ENCODE data around the gene SLC29A1. TPM values are rescaled to one million over a fixed set of nuclear protein-coding genes. Genes with fewer than 3 reads are reported as not detected.

The SLC29A1 gene
- total and polyA plus RNA-seq, 9 of the 15 experiments (the other 6 are each of a cell fraction or from before 2014, with no cell fraction given): 18.9 to 170 (median 57.7) TPM

GRCh38 chr6:44223319-44224028, at the start of gene SLC29A1 (continued):
- TF ChIP-seq TFE3 (CRISPR knock-in tag; IDR thresholded peaks at IDR 0.05) (no peak), HMGN3 (IDR thresholded peaks at IDR 0.05; ENCODE audit: borderline replicate concordance, extremely low read depth, insufficient read length, low read depth, low read length) (peak; percentile 82), POLR2H (tag; IDR thresholded peaks at IDR 0.05; ENCODE audit: low read depth) (no peak), TAF9B (IDR thresholded peaks at IDR 0.05; ENCODE audit: partially characterized antibody) (no peak), ZMIZ1 (IDR thresholded peaks at IDR 0.05; ENCODE audit: low read depth in 2 of 2, low read length in 2 of 2) (no peak), KDM4B (IDR thresholded peaks at IDR 0.05; ENCODE audit: borderline replicate concordance in 2 of 2, low read depth in 1 of 2) (no peak), ESRRB (CRISPR knock-in tag; IDR thresholded peaks at IDR 0.05; ENCODE audit: borderline replicate concordance) (no peak), RERE (CRISPR knock-in tag; IDR thresholded peaks at IDR 0.05; ENCODE audit: borderline replicate concordance) (no peak), PTRF (tag; IDR thresholded peaks at IDR 0.05) (no peak), HNRNPL (IDR thresholded peaks at IDR 0.05; ENCODE audit: low read depth, low read length) (peak; percentile 87), PCBP2 (IDR thresholded peaks at IDR 0.05; ENCODE audit: low read depth, low read length, poor library complexity, severe bottlenecking) (no peak), ZNF444 (CRISPR knock-in tag; IDR thresholded peaks at IDR 0.05) (no peak), ZFPM2 (CRISPR knock-in tag; IDR thresholded peaks at IDR 0.05) (no peak), ZNF512 (tag; IDR thresholded peaks at IDR 0.05) (no peak)
